SU-DHL-6 (cell line): Measurements from ENCODE around the gene SLC6A12.

Experiments
- EZH2phosphoT487 ChIP-seq: fragments of 200-600 bp; sonication (generic), shearing (Covaris generic); conservative IDR thresholded peaks from 2 replicates; pipeline ENCODE4 v1.6.1; 2018; ENCODE audit warnings: mild to moderate bottlenecking, antibody characterized with exemption, low read length, moderate library complexity, mixed read lengths
- TF ChIP-seq, protein P1 (sequence below): fragments of 200-600 bp; sonication (generic); IDR thresholded peaks from one replicate; pipeline ENCODE4 v1.5.1; 2017; ENCODE audit warnings: antibody characterized with exemption, mild to moderate bottlenecking, low read length, moderate library complexity; ENCODE audit not compliant: insufficient read depth, poor library complexity, severe bottlenecking

DNA sequence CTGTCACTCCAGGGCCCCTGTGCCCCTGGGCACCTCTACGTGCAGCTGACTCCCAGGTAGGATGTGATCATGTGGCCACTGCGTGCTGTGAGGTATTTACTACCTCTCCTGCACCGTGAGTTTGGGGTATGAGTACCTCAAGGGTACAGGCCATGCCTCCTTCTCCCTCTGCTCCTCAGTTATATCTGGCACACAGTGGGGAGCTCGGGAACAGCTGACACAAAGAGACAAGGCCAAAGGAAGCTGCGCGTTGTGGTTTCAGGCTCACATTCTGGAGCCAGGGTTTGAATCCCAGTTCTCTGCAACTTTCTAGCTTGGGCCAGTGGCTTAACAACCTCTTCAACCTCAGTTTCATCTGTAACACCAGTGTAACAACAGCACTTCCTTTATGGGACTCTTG, 7.8 kb upstream of the SLC6A12 start:
- TF ChIP-seq, protein P1, sequence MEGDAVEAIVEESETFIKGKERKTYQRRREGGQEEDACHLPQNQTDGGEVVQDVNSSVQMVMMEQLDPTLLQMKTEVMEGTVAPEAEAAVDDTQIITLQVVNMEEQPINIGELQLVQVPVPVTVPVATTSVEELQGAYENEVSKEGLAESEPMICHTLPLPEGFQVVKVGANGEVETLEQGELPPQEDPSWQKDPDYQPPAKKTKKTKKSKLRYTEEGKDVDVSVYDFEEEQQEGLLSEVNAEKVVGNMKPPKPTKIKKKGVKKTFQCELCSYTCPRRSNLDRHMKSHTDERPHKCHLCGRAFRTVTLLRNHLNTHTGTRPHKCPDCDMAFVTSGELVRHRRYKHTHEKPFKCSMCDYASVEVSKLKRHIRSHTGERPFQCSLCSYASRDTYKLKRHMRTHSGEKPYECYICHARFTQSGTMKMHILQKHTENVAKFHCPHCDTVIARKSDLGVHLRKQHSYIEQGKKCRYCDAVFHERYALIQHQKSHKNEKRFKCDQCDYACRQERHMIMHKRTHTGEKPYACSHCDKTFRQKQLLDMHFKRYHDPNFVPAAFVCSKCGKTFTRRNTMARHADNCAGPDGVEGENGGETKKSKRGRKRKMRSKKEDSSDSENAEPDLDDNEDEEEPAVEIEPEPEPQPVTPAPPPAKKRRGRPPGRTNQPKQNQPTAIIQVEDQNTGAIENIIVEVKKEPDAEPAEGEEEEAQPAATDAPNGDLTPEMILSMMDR = no peak
- no peak for TF ChIP-seq EZH2phosphoT487
